Measurements from ENCODE around the gene PTPRK. TPM values are rescaled to one million over a fixed set of nuclear protein-coding genes. Genes with fewer than 3 reads are reported as not detected.

Gene PTPRK
- total and polyA plus RNA-seq, 2 of the 8 experiments (the other 6 are each of a cell fraction or from before 2014, with no cell fraction given): 11.4 to 47.3 TPM

DNA sequence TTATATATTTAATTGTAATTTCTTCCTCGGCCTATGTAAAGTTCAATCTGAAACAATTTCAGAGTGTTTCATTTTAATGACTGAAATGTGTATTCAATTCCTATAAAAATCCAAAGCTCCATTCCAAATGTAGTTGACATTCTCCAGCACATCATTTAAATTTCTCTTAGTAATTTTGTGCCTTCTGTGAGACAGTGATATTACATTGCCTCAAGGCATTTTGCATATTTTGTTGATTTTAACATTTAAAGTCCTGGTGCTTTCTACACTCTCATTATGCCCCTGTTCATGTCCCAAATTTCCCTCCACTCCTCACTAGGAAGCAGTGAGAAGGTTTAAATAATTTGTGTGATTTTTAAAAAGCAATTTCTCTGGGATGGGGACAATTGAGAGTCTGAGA lies 585.4 kb downstream of the PTPRK start:
- no peak overlapping the region for H4K5ac ChIP-seq (ENCODE audit: insufficient read length, low read depth, low read length)
- no peaks in the 10 kb centered on the region for H3K79me2 ChIP-seq (ENCODE audit: control insufficient read depth in 1 of 2, insufficient read depth in 2 of 2, low read length in 2 of 2)
- DNase-seq (ENCODE audit: low read depth in 1 of 2, low spot score in 2 of 2) (no peak), FAIRE-seq (no peak)
- no peaks in the 10 kb centered on the region for H3K4me1 ChIP-seq (replicated peaks in 1 of 4; ENCODE audit: control insufficient read depth in 3 of 4, insufficient read depth in 4 of 4, low read length in 3 of 4)
- no peak overlapping the region for H2BK12ac ChIP-seq (ENCODE audit: low read depth, low read length)
- no peaks in the 10 kb centered on the region for H4K20me1 ChIP-seq (replicated peaks in 1 of 2; ENCODE audit: control insufficient read depth in 1 of 2, insufficient read depth in 2 of 2, low read length in 2 of 2)
- H2BK20ac ChIP-seq (ENCODE audit: low read length): no peak overlapping the region
- no peak overlapping the region for H3K18ac ChIP-seq (ENCODE audit: extremely low read depth, low read length)
- H3K36me3 ChIP-seq (ENCODE audit: control insufficient read depth in 2 of 4, insufficient read depth in 4 of 4, low read length in 3 of 4): no peaks in the 10 kb centered on the region
- H2AFZ ChIP-seq (ENCODE audit: low read length): no peak overlapping the region
- no peak overlapping the region for H4K8ac ChIP-seq (ENCODE audit: extremely low read depth, insufficient read depth, low read length)
- 92% methylated on average over 1 of the region's 1 CpG; no CpG with 5 or more reads in 1 of the 2 experiments for WGBS, 2 experiments (ENCODE audit: extremely low coverage in 1 of 2, insufficient coverage in 1 of 2, insufficient read length in 1 of 2, insufficient replicate concordance in 2 of 2, low coverage in 1 of 2, low lambda C conversion rate in 2 of 2, missing lambda C conversion rate in 1 of 2)
- no peak overlapping the region for H2BK15ac ChIP-seq (ENCODE audit: low read length)
- H2AK5ac ChIP-seq (ENCODE audit: low read depth, low read length): no peak overlapping the region
- no peak overlapping the region for H2BK5ac ChIP-seq (ENCODE audit: low read depth, low read length)
- CTCF ChIA-PET (ENCODE audit: partially characterized antibody): no interaction called here
- no peak overlapping the region for H3K4ac ChIP-seq (replicated peaks; ENCODE audit: insufficient read length, low read depth, low read length)
- H3K14ac ChIP-seq (ENCODE audit: insufficient read length): no peak overlapping the region
- no peak overlapping the region for H3K27ac ChIP-seq (ENCODE audit: low read depth, low read length)
- no peaks in the 10 kb centered on the region for H3K9me3 ChIP-seq (ENCODE audit: insufficient read depth in 2 of 2, low read depth in 1 of 2, low read length in 1 of 2)
- H3K4me2 ChIP-seq (ENCODE audit: insufficient read depth in 1 of 2, low read depth in 2 of 2, low read length in 2 of 2): no peak overlapping the region
- no peak overlapping the region for H3K4me3 ChIP-seq (ENCODE audit: extremely low read depth in 1 of 4, insufficient read depth in 2 of 4, low read depth in 3 of 4, low read length in 4 of 4)
- no peak overlapping the region for H3K9ac ChIP-seq (replicated peaks in 1 of 4; ENCODE audit: extremely low read depth in 1 of 4, low read depth in 3 of 4, low read length in 3 of 4)
- H3K56ac ChIP-seq (replicated peaks; ENCODE audit: insufficient read length, low read depth, low read length): no peak overlapping the region
- H2BK120ac ChIP-seq (replicated peaks; ENCODE audit: low read depth, low read length): no peak overlapping the region
- H3K23ac ChIP-seq (ENCODE audit: insufficient read length): no peak overlapping the region
- no peaks in the 10 kb centered on the region for H3K23me2 ChIP-seq (ENCODE audit: low read depth, low read length)
- no peaks in the 10 kb centered on the region for H3K79me1 ChIP-seq (ENCODE audit: low read depth, low read length)
- POLR2A ChIA-PET (ENCODE audit: partially characterized antibody): no interaction called here
- no peaks in the 10 kb centered on the region for H3K27me3 ChIP-seq (replicated peaks in 1 of 4; ENCODE audit: control insufficient read depth in 3 of 4, extremely low read depth in 1 of 4, insufficient read depth in 3 of 4, low read length in 3 of 4)
- H4K91ac ChIP-seq (replicated peaks; ENCODE audit: insufficient read length, low read length): no peak overlapping the region
- TF ChIP-seq CHD1 (IDR thresholded peaks at IDR 0.05; ENCODE audit: low read depth, low read length): no peak
- TF ChIP-seq NRF1 (IDR thresholded peaks at IDR 0.05; ENCODE audit: low read depth, low read length): no peak
- TF ChIP-seq NANOG (IDR thresholded peaks at IDR 0.05; ENCODE audit: insufficient read depth, low read depth, low read length, poor library complexity, severe bottlenecking): no peak
- TF ChIP-seq, protein P1, sequence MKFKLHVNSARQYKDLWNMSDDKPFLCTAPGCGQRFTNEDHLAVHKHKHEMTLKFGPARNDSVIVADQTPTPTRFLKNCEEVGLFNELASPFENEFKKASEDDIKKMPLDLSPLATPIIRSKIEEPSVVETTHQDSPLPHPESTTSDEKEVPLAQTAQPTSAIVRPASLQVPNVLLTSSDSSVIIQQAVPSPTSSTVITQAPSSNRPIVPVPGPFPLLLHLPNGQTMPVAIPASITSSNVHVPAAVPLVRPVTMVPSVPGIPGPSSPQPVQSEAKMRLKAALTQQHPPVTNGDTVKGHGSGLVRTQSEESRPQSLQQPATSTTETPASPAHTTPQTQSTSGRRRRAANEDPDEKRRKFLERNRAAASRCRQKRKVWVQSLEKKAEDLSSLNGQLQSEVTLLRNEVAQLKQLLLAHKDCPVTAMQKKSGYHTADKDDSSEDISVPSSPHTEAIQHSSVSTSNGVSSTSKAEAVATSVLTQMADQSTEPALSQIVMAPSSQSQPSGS (IDR thresholded peaks at IDR 0.05; ENCODE audit: low read length): no peak
- TF ChIP-seq ASH2L (IDR thresholded peaks at IDR 0.05; ENCODE audit: low read length): no peak
- TF ChIP-seq, protein P2, sequence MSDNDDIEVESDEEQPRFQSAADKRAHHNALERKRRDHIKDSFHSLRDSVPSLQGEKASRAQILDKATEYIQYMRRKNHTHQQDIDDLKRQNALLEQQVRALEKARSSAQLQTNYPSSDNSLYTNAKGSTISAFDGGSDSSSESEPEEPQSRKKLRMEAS (IDR thresholded peaks at IDR 0.05): no peak
- no peak for TF ChIP-seq TCF12 (IDR thresholded peaks at IDR 0.05; ENCODE audit: low read depth, low read length)
- no peak for TF ChIP-seq POU5F1 (IDR thresholded peaks at IDR 0.05; ENCODE audit: low read depth, low read length)
- no peak for TF ChIP-seq SIRT6 (IDR thresholded peaks at IDR 0.05; ENCODE audit: low read length)
- no peak for TF ChIP-seq GABPA (IDR thresholded peaks at IDR 0.05; ENCODE audit: borderline replicate concordance, insufficient read depth, low read length)
